Neural cell (in vitro differentiated cells): Measurements from ENCODE around the gene RUBCNL. TPM values are rescaled to one million over a fixed set of nuclear protein-coding genes. Genes with fewer than 3 reads are reported as not detected.
"Not testable (repeated sequence)": the region's sequence is repeated elsewhere in the genome, so short reads cannot be mapped to it uniquely, and the experiment has no call there.

Experiments
- H2AFZ ChIP-seq: fragments of 200-600, 300-800 bp; sonication (generic), shearing (Covaris generic); 2 replicates; pipeline ENCODE4 v1.6.0; 2014; ENCODE audit warnings: low read depth, mild to moderate bottlenecking, antibody characterized with exemption, low read length, moderate library complexity
- H3F3A ChIP-seq: fragments of 200-600 bp; shearing (Covaris generic); 2 replicates; pipeline ENCODE4 v1.6.1; 2016; ENCODE audit warnings: mild to moderate bottlenecking, moderate library complexity, mixed read lengths, antibody characterized with exemption, low read length; ENCODE audit not compliant: insufficient read depth, poor library complexity, severe bottlenecking
- H3K27ac ChIP-seq: fragments of 200-600, 300-800 bp; sonication (generic), shearing (Covaris generic); 2 replicates; pipeline ENCODE4 v1.5.1; 2014; ENCODE audit warnings: mild to moderate bottlenecking, low read length, moderate library complexity
- H3K27me3 ChIP-seq: fragments of 300-800, 200-600 bp; sonication (generic), shearing (Covaris generic); 2 replicates; pipeline ENCODE4 v1.6.0; 2014; ENCODE audit warnings: mild to moderate bottlenecking, low read depth, low read length, moderate library complexity; ENCODE audit not compliant: insufficient read depth
- H3K36me3 ChIP-seq: fragments of 300-800, 200-600 bp; sonication (generic), shearing (Covaris generic); 2 replicates; pipeline ENCODE4 v1.5.1; 2014; ENCODE audit warnings: mild to moderate bottlenecking, antibody characterized with exemption, low read length, moderate library complexity; ENCODE audit not compliant: insufficient read depth
- H3K4me2 ChIP-seq: fragments of 300-800, 200-600 bp; sonication (generic), shearing (Covaris generic); 2 replicates; pipeline ENCODE4 v1.6.0; 2014; ENCODE audit warnings: mild to moderate bottlenecking, low read length
- H3K4me3 ChIP-seq: fragments of 300-800, 200-600 bp; sonication (generic), shearing (Covaris generic); 2 replicates; pipeline ENCODE4 v1.5.1; 2014; ENCODE audit warnings: mild to moderate bottlenecking, low read length, moderate library complexity
- H3K79me2 ChIP-seq: fragments of 200-600 bp; shearing (Covaris generic); replicated peaks from 2 replicates; pipeline ENCODE4 v1.6.0; 2014; ENCODE audit warnings: mild to moderate bottlenecking, low read length, moderate library complexity; ENCODE audit not compliant: insufficient read depth
- H3K9ac ChIP-seq: fragments of 300-800, 200-600 bp; sonication (generic), shearing (Covaris generic); 2 replicates; pipeline ENCODE4 v1.6.1; 2016; ENCODE audit warnings: mild to moderate bottlenecking, low read length, mixed read lengths
- H3K9me2 ChIP-seq: fragments of 200-600 bp; shearing (Covaris generic); 2 replicates; pipeline ENCODE4 v1.6.1; 2016; ENCODE audit warnings: mild to moderate bottlenecking, low read length, mixed read lengths; ENCODE audit not compliant: insufficient read depth
- H3K9me3 ChIP-seq: fragments of 200-600, 300-800 bp; sonication (generic), shearing (Covaris generic); 2 replicates; pipeline ENCODE4 v1.6.1; 2016; ENCODE audit warnings: mild to moderate bottlenecking, mixed run types, low read length, moderate library complexity, mixed read lengths
- H4K20me1 ChIP-seq: fragments of 200-600 bp; shearing (Covaris generic); 2 replicates; pipeline ENCODE4 v1.6.1; 2016; ENCODE audit warnings: mild to moderate bottlenecking, mixed run types; ENCODE audit not compliant: insufficient read depth
- CTCF ChIP-seq: fragments of 450-650 bp; IDR thresholded peaks from 2 replicates; pipeline ENCODE4 v1.5.1; 2014; ENCODE audit warnings: antibody characterized with exemption, mild to moderate bottlenecking, moderate library complexity; ENCODE audit not compliant: poor library complexity, severe bottlenecking
- EP300 ChIP-seq: fragments of 450-650 bp; conservative IDR thresholded peaks from 2 replicates; pipeline ENCODE4 v1.6.1; 2014; ENCODE audit warnings: antibody characterized with exemption, mild to moderate bottlenecking, moderate library complexity; ENCODE audit not compliant: poor library complexity, severe bottlenecking
- EZH2 ChIP-seq: fragments of 200-600, 300-800 bp; shearing (Covaris generic), sonication (generic); IDR thresholded peaks from 2 replicates; pipeline ENCODE4 v1.6.1; 2014; ENCODE audit warnings: antibody characterized with exemption, low read length, borderline replicate concordance, mild to moderate bottlenecking; ENCODE audit not compliant: insufficient read depth, poor library complexity, severe bottlenecking
- MXI1 ChIP-seq: fragments of 450-650 bp; conservative IDR thresholded peaks from 2 replicates; pipeline ENCODE4 v1.6.1; 2014; ENCODE audit warnings: antibody characterized with exemption, mild to moderate bottlenecking; ENCODE audit not compliant: poor library complexity, severe bottlenecking
- POLR2AphosphoS5 ChIP-seq: IDR thresholded peaks from 2 replicates; pipeline ENCODE4 v1.6.1; 2012
- RAD21 ChIP-seq: fragments of 450-650 bp; conservative IDR thresholded peaks from 2 replicates; pipeline ENCODE4 v1.6.1; 2014; ENCODE audit warnings: antibody characterized with exemption, mild to moderate bottlenecking, moderate library complexity
- REST ChIP-seq: IDR thresholded peaks from 2 replicates; pipeline ENCODE4 v1.6.1; 2012; ENCODE audit warnings: borderline replicate concordance
- SMC3 ChIP-seq: fragments of 450-650 bp; conservative IDR thresholded peaks from 2 replicates; pipeline ENCODE4 v1.6.1; 2014; ENCODE audit warnings: antibody characterized with exemption, mild to moderate bottlenecking, moderate library complexity; ENCODE audit not compliant: poor library complexity
- TAF1 ChIP-seq: IDR thresholded peaks from 2 replicates; pipeline ENCODE4 v1.6.1; 2012; ENCODE audit warnings: low read depth
- polyA plus RNA-seq: library from polyadenylated mRNA; depleted of rRNA; stranded (reverse); fragments of >200 nt; gene quantifications from 2 replicates; pipeline ENCODE4 v1.2.3, GENCODE V29; 2014

RUBCNL gene
- polyA plus RNA-seq, 1 donor from 2014 or later = not detected

GRCh38 chr13:46374710-46375109 lies 12.3 kb downstream of the RUBCNL start:
- no peak overlapping the region for H3K9ac ChIP-seq
- H3K36me3 ChIP-seq = no peaks in the 10 kb centered on the region
- H3K27ac ChIP-seq = no peak overlapping the region
- H3K4me3 ChIP-seq = no peak overlapping the region
- no peaks in the 10 kb centered on the region for H3K27me3 ChIP-seq
- no peaks in the 10 kb centered on the region for H3K79me2 ChIP-seq
- H3F3A ChIP-seq = no peaks in the 10 kb centered on the region
- H3K9me3 ChIP-seq = no peaks in the 10 kb centered on the region
- no peak overlapping the region for H2AFZ ChIP-seq
- no peaks in the 10 kb centered on the region for H4K20me1 ChIP-seq
- no peak overlapping the region for H3K4me2 ChIP-seq
- TF ChIP-seq REST (no peak), POLR2AphosphoS5 (no peak), RAD21 (no peak), SMC3 (no peak), MXI1 (no peak), CTCF (no peak), EP300 (no peak), TAF1 (no peak), EZH2 (no peak)
- H3K9me2 ChIP-seq = no peaks in the 10 kb centered on the region

- TF ChIP-seq EZH2 (no peak), SMC3 (no peak), EP300 (no peak), POLR2AphosphoS5 (no peak), RAD21 (no peak), CTCF (no peak), TAF1 (no peak), REST (no peak), MXI1 (no peak)
- H3K9me3 ChIP-seq = no peaks in the 10 kb centered on the region
Observed at GRCh38 chr13:46373623-46374022, 13.4 kb downstream of the RUBCNL start.

GRCh38 chr13:46372938-46373337 lies 14.1 kb downstream of the RUBCNL start:
- H3K4me2 ChIP-seq, H3K27me3 ChIP-seq, H3K9ac ChIP-seq, H3K79me2 ChIP-seq, H3K4me3 ChIP-seq, H4K20me1 ChIP-seq, H3K36me3 ChIP-seq, H3K9me2 ChIP-seq, H3K27ac ChIP-seq, H3F3A ChIP-seq, H3K9me3 ChIP-seq, H2AFZ ChIP-seq: not testable (repeated sequence)

More at GRCh38 chr13:46373623-46374022, 13.4 kb downstream of the RUBCNL start:
- Histone ChIP-seq H3K4me3 (no peak overlapping the region), H3K9me2 (no peaks in the 10 kb centered on the region), H3K4me2 (no peak overlapping the region), H4K20me1 (no peaks in the 10 kb centered on the region), H3K9ac (no peak overlapping the region), H3K27me3 (no peaks in the 10 kb centered on the region), H3K36me3 (no peaks in the 10 kb centered on the region), H2AFZ (no peak overlapping the region), H3K79me2 (no peaks in the 10 kb centered on the region), H3F3A (no peaks in the 10 kb centered on the region), H3K27ac (no peak overlapping the region)
